GM23338 (cell line): ENCODE measurements around the gene UCK1. TPM values are rescaled to one million over a fixed set of nuclear protein-coding genes. Genes with fewer than 3 reads are reported as not detected.

ENCODE experiments used
- ATAC-seq: fragments of 200-7000 bp; cut with Tn5 transposase; 3 replicates; pipeline ENCODE4 v1.9.1; 2020
- DNase-seq: peaks from one replicate; pipeline ENCODE4 v3.0.0-alpha.2; 2015; ENCODE audit warnings: low spot score
- H2AFZ ChIP-seq: fragments of 200-600 bp; sonication (generic); 2 replicates; pipeline ENCODE4 v1.8.0; 2016; ENCODE audit warnings: antibody characterized with exemption, mild to moderate bottlenecking, moderate library complexity
- H3F3A ChIP-seq: fragments of 200-600 bp; sonication (generic); replicated peaks from 2 replicates; pipeline ENCODE4 v1.8.0; 2017; ENCODE audit warnings: antibody characterized with exemption, mixed run types, low read depth
- H3K27ac ChIP-seq: fragments of 200-600 bp; sonication (generic); 2 replicates; pipeline ENCODE4 v1.6.1; 2016; ENCODE audit warnings: low read depth
- H3K27me3 ChIP-seq: fragments of 200-600 bp; sonication (generic); 2 replicates; pipeline ENCODE4 v1.8.0; 2016; ENCODE audit warnings: mild to moderate bottlenecking, mixed run types, moderate library complexity; ENCODE audit not compliant: insufficient read depth
- H3K36me3 ChIP-seq: fragments of 200-600 bp; sonication (generic); 2 replicates; pipeline ENCODE4 v1.8.0; 2016; ENCODE audit warnings: mild to moderate bottlenecking; ENCODE audit not compliant: insufficient read depth
- H3K4me1 ChIP-seq: fragments of 200-600 bp; sonication (generic); 2 replicates; pipeline ENCODE4 v1.8.0; 2016; ENCODE audit warnings: mild to moderate bottlenecking, moderate library complexity; ENCODE audit not compliant: insufficient read depth
- H3K4me2 ChIP-seq: fragments of 200-600 bp; sonication (generic); 2 replicates; pipeline ENCODE4 v1.7.1; 2017; ENCODE audit warnings: mixed run types
- H3K4me3 ChIP-seq: fragments of 200-600 bp; sonication (generic); 2 replicates; pipeline ENCODE4 v1.6.1; 2016; ENCODE audit warnings: mixed run types
- H3K79me2 ChIP-seq: fragments of 200-600 bp; sonication (generic); replicated peaks from 2 replicates; pipeline ENCODE4 v1.8.0; 2017; ENCODE audit warnings: mild to moderate bottlenecking; ENCODE audit not compliant: insufficient read depth
- H3K9me2 ChIP-seq: fragments of 200-600 bp; sonication (generic); 2 replicates; pipeline ENCODE4 v1.8.0; 2017; ENCODE audit not compliant: insufficient read depth
- H4K20me1 ChIP-seq: fragments of 200-600 bp; sonication (generic); replicated peaks from 2 replicates; pipeline ENCODE4 v1.8.0; 2017; ENCODE audit warnings: mild to moderate bottlenecking; ENCODE audit not compliant: insufficient read depth
- H3K27ac Mint-ChIP-seq: 2 replicates; pipeline ENCODE4 v1.8.0; 2020; ENCODE audit warnings: inconsistent platforms, mild to moderate bottlenecking, moderate library complexity, mixed read lengths
- H3K27me3 Mint-ChIP-seq: 3 replicates; pipeline ENCODE4 v1.8.0; 2022; ENCODE audit warnings: low read depth, mild to moderate bottlenecking, moderate library complexity, mixed read lengths, inconsistent platforms; ENCODE audit not compliant: insufficient read depth, poor library complexity
- H3K36me3 Mint-ChIP-seq: 3 replicates; pipeline ENCODE4 v1.8.0; 2021; ENCODE audit warnings: low read depth, mild to moderate bottlenecking, inconsistent platforms, moderate library complexity, mixed read lengths
- H3K4me1 Mint-ChIP-seq: 3 replicates; pipeline ENCODE4 v1.8.0; 2020; ENCODE audit warnings: mild to moderate bottlenecking, inconsistent platforms, mixed read lengths
- H3K4me3 Mint-ChIP-seq: 3 replicates; pipeline ENCODE4 v1.8.0; 2021; ENCODE audit warnings: moderate library complexity, mild to moderate bottlenecking, inconsistent platforms, mixed read lengths
- H3K9me3 Mint-ChIP-seq: 3 replicates; pipeline ENCODE4 v1.8.0; 2020; ENCODE audit warnings: moderate library complexity, mild to moderate bottlenecking, inconsistent platforms, mixed read lengths
- CTCF ChIP-seq, 2 experiments: fragments of 200-600 bp in 1 of 2; sonication (generic) in 1 of 2; conservative IDR thresholded peaks; 2 replicates each; pipeline versions ENCODE4 v1.5.1 to v1.6.1; 2016 to 2017; ENCODE audit warnings: antibody characterized with exemption in 2 of 2, low read depth in 2 of 2, mild to moderate bottlenecking in 2 of 2, moderate library complexity in 1 of 2
- ETS1 ChIP-seq: IDR thresholded peaks from 2 replicates; pipeline ENCODE4 v1.6.1; 2016; ENCODE audit warnings: antibody characterized with exemption
- JUNB ChIP-seq: IDR thresholded peaks from one replicate; pipeline ENCODE4 v1.6.1; 2016; ENCODE audit warnings: antibody characterized with exemption; ENCODE audit not compliant: unreplicated experiment
- NANOG ChIP-seq: IDR thresholded peaks from 2 replicates; pipeline ENCODE4 v1.6.1; 2016; ENCODE audit warnings: antibody characterized with exemption, borderline replicate concordance
- POLR2AphosphoS5 ChIP-seq: IDR thresholded peaks from 2 replicates; pipeline ENCODE4 v1.6.1; 2016; ENCODE audit warnings: antibody characterized with exemption, low read depth
- REST ChIP-seq: IDR thresholded peaks from one replicate; pipeline ENCODE4 v1.6.1; 2018; ENCODE audit warnings: antibody characterized with exemption; ENCODE audit not compliant: unreplicated experiment
- polyA plus RNA-seq: library from polyadenylated mRNA; unstranded; fragments of >200 nt; fragmentation: Nextera tagmentation; extraction: Ambion mirVana; gene quantifications from 2 replicates; pipeline ENCODE4 v1.2.1, GENCODE V29; 2016
- total RNA-seq: library from RNA; depleted of rRNA; stranded (reverse); fragments of >200 nt; shearing (Covaris generic); gene quantifications from 2 replicates; pipeline ENCODE4 v1.2.3, GENCODE V29; 2014

Gene UCK1
- total and polyA plus RNA-seq, 2 experiments from 2014 or later = 23.4 to 35.9 TPM

- peaks cover 55% of the 10 kb centered on the region for H3K36me3 ChIP-seq
- Mint-ChIP-seq H3K4me3 (no peak overlapping the region), H3K36me3 (peaks cover 100% of the 10 kb centered on the region)
Observed at GRCh38 chr9:131487621-131488031, 43.4 kb downstream of the UCK1 start.

GRCh38 chr9:131487001-131487400, 44.1 kb downstream of the UCK1 start:
- H3K27me3 Mint-ChIP-seq = peaks cover 33% of the 10 kb centered on the region
- no peaks in the 10 kb centered on the region for H3K27me3 ChIP-seq
- no peak overlapping the region for H3K27ac Mint-ChIP-seq
- H3K79me2 ChIP-seq = no peaks in the 10 kb centered on the region; the same call in 1 of the 2 replicates
- H3K27ac ChIP-seq = 0 out of 2 replicates have a peak overlapping the region, but pooled peaks have one; percentile 63
- H3K9me3 Mint-ChIP-seq = no peaks in the 10 kb centered on the region
- H3F3A ChIP-seq = peaks cover 36% of the 10 kb centered on the region
- H3K36me3 ChIP-seq = peaks cover 55% of the 10 kb centered on the region
- no peaks in the 10 kb centered on the region; the same call in 2 of the 3 replicates for H3K4me1 Mint-ChIP-seq
- no peak for ATAC-seq
- H3K4me3 ChIP-seq = no peak overlapping the region
- H3K4me2 ChIP-seq = no peak overlapping the region
- H2AFZ ChIP-seq = no peak overlapping the region
- no peaks in the 10 kb centered on the region for H3K4me1 ChIP-seq
- H3K4me3 Mint-ChIP-seq = no peak overlapping the region
- DNase-seq = no peak
- H3K36me3 Mint-ChIP-seq = peaks cover 100% of the 10 kb centered on the region
- no peaks in the 10 kb centered on the region for H3K9me2 ChIP-seq
- H4K20me1 ChIP-seq = peaks cover 9% of the 10 kb centered on the region
- TF ChIP-seq POLR2AphosphoS5 (no peak; the same call in 1 of the 2 replicates), REST (no peak), NANOG (no peak)

More at GRCh38 chr9:131487621-131488031, 43.4 kb downstream of the UCK1 start:
- Histone ChIP-seq H3K27me3 (no peaks in the 10 kb centered on the region), H4K20me1 (peaks cover 12% of the 10 kb centered on the region), H3K27ac (no peak overlapping the region), H3K4me2 (no peak overlapping the region), H3K79me2 (no peaks in the 10 kb centered on the region; the same call in none of the 2 replicates), H3F3A (peaks cover 40% of the 10 kb centered on the region), H3K4me3 (no peak overlapping the region), H3K4me1 (no peaks in the 10 kb centered on the region), H2AFZ (no peak overlapping the region), H3K9me2 (no peaks in the 10 kb centered on the region)
- Mint-ChIP-seq H3K4me1 (no peaks in the 10 kb centered on the region; the same call in 2 of the 3 replicates), H3K27ac (no peak overlapping the region), H3K27me3 (peaks cover 31% of the 10 kb centered on the region), H3K9me3 (no peaks in the 10 kb centered on the region)
- DNase-seq (peak; percentile 42), ATAC-seq (peak; percentile 15; the same call in 2 of the 3 replicates)
- TF ChIP-seq ETS1 (no peak), JUNB (no peak), CTCF (conservative IDR thresholded peaks at IDR 0.05; ENCODE audit: low read depth in 2 of 2) (peak in 1 of 2 experiments; percentile 30; a peak in 1 of 4 replicates)
